Nephron (organoid): ENCODE measurements around the gene GTPBP4.
"Not testable (repeated sequence)": the region's sequence is repeated elsewhere in the genome, so short reads cannot be mapped to it uniquely, and the experiment has no call there.

Experiments
- H3K27ac Mint-ChIP-seq, 3 experiments: 2 replicates each; pipeline ENCODE4 v1.8.0; 2020; ENCODE audit warnings: mixed read lengths in 3 of 3, mild to moderate bottlenecking in 2 of 3, moderate library complexity in 1 of 3
- H3K27me3 Mint-ChIP-seq: 2 replicates; pipeline ENCODE4 v1.8.0; 2021; ENCODE audit warnings: low read depth, mild to moderate bottlenecking, moderate library complexity, mixed read lengths
- H3K36me3 Mint-ChIP-seq: 2 replicates; pipeline ENCODE4 v1.8.0; 2020; ENCODE audit warnings: low read depth, mixed read lengths
- H3K4me1 Mint-ChIP-seq: 2 replicates; pipeline ENCODE4 v1.8.0; 2020; ENCODE audit warnings: mixed read lengths
- H3K4me3 Mint-ChIP-seq, 3 experiments: 2 replicates each; pipeline ENCODE4 v1.8.0; 2020; ENCODE audit warnings: mild to moderate bottlenecking in 3 of 3, mixed read lengths in 3 of 3, moderate library complexity in 2 of 3
- H3K9me3 Mint-ChIP-seq: 2 replicates; pipeline ENCODE4 v1.8.0; 2020; ENCODE audit warnings: mixed read lengths
- TF ChIP-seq, protein P1 (sequence below), 3 experiments: fragments of 200-600 bp; sonication (generic); IDR thresholded peaks; one replicate each; pipeline ENCODE4 v1.5.0; 2021; ENCODE audit warnings: antibody characterized with exemption in 3 of 3; ENCODE audit not compliant: unreplicated experiment in 3 of 3

The GTPBP4 gene

DNA sequence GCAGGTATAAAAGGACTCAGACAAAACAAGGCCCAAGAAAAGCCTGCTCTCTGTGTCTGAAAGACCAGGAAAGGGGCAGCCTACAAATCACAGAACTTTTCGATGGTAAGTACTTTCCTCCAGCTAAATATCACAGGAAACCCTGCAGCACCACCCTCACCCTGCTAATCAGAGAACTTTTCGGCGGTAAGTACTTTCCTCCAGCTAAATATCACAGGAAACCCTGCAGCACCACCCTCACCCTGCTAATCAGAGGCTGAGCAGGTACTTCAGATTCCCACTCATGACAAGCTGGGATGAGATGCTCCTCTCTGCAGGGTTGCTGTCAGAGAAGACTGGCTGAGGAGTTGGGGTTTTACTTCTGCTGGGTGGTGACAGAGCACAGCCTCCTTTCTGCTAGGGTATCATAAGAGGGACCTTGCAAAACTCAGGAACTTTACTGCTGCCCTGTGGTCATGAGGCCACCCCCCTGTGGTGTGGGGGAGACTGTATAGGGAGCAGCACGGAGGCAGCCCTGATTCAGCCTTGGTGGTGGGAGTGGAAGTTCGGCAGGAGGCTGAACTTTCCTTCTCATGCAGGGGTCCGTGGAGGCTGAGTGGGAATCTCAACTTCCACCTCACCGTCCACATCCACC lies 75.1 kb downstream of the GTPBP4 start:
- Mint-ChIP-seq H3K27me3 (no peaks in the 10 kb centered on the region), H3K4me3 (no peak overlapping the region), H3K9me3 (no peaks in the 10 kb centered on the region), H3K27ac (no peak overlapping the region), H3K4me1 (no peaks in the 10 kb centered on the region), H3K36me3 (peaks cover 17% of the 10 kb centered on the region)
- TF ChIP-seq, protein P1, sequence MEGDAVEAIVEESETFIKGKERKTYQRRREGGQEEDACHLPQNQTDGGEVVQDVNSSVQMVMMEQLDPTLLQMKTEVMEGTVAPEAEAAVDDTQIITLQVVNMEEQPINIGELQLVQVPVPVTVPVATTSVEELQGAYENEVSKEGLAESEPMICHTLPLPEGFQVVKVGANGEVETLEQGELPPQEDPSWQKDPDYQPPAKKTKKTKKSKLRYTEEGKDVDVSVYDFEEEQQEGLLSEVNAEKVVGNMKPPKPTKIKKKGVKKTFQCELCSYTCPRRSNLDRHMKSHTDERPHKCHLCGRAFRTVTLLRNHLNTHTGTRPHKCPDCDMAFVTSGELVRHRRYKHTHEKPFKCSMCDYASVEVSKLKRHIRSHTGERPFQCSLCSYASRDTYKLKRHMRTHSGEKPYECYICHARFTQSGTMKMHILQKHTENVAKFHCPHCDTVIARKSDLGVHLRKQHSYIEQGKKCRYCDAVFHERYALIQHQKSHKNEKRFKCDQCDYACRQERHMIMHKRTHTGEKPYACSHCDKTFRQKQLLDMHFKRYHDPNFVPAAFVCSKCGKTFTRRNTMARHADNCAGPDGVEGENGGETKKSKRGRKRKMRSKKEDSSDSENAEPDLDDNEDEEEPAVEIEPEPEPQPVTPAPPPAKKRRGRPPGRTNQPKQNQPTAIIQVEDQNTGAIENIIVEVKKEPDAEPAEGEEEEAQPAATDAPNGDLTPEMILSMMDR (IDR thresholded peaks at IDR 0.05; ENCODE audit: unreplicated experiment in 3 of 3): no peak

GRCh38 chr10:1064964-1065247 lies 76.7 kb downstream of the GTPBP4 start:
- Mint-ChIP-seq H3K9me3 (no peaks in the 10 kb centered on the region), H3K4me3 (no peak overlapping the region), H3K4me1 (no peaks in the 10 kb centered on the region), H3K27ac (no peak overlapping the region), H3K27me3 (no peaks in the 10 kb centered on the region), H3K36me3 (peaks cover 17% of the 10 kb centered on the region)
- TF ChIP-seq, protein P1 (IDR thresholded peaks at IDR 0.05; ENCODE audit: unreplicated experiment in 3 of 3): no peak

DNA sequence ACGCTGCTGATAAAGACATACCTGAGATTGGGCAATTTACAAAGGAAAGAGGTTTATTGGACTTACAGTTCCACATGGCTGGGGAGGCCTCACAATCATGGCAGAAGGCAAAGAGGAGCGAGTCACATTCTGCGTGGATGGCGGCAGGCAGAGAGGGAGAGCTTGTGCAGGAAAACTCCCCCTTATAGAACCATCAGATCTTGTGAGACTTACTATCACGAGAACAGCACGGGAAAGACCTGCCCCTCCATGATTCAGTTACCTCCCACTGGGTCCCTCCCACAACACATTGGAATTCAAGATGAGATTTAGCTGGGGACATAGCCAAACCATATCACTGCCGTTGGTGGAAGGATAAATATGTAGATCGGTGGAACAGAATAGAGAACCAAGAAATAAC lies 78.5 kb downstream of the GTPBP4 start:
- not testable (repeated sequence) for H3K9me3 Mint-ChIP-seq, H3K27me3 Mint-ChIP-seq, H3K27ac Mint-ChIP-seq, H3K4me3 Mint-ChIP-seq, H3K4me1 Mint-ChIP-seq
- H3K36me3 Mint-ChIP-seq: peaks cover 20% of the 10 kb centered on the region

DNA sequence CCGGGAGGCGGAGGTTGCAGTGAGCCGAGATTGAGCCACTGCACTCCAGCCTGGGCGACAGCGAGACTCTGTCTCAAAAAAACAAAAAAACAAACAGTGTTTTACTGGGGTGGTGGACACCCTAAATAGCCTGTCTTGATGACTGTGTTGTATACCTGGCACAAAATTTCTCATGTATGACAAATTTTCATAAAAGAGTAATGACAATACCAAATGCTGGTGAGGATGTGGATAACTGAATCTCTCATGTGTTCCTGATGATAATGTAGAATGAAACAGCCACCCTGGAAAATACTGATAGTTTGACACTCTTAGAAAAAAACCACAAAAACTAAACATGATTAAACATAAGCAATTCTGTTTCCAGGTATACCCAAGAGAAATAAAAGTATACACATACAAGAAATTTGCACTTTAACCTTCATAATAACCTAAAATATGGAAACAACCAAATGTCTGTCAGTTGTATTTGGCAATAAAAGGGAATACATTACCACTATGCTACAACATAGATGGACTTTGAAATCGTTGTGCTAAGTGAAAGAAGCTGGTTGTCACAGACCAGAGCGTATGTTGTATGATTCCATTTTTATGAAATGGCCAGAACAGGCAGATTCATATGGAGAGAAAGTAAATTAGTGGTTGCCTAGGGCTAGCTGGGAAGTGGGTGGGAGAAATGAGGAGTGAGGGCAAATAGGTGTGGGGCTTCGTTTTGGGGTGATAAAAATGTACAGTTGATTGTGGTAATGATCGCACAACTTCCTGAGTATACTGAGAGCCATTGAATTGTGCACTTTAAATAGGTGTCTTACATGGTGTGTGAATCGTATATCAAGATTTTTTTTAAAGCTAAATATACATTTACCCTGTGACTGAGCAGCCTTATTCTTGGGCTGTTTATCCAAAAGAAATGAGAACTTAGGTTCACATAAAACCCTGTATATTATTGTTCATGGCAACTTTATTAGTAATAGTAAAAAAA lies 80.4 kb downstream of the GTPBP4 start:
- Mint-ChIP-seq H3K27me3 (no peaks in the 10 kb centered on the region), H3K4me3 (no peak overlapping the region), H3K27ac (no peak overlapping the region), H3K36me3 (peaks cover 14% of the 10 kb centered on the region), H3K4me1 (no peaks in the 10 kb centered on the region), H3K9me3 (no peaks in the 10 kb centered on the region)
- TF ChIP-seq, protein P1 (IDR thresholded peaks at IDR 0.05; ENCODE audit: unreplicated experiment in 3 of 3): no peak
